Esophagus squamous epithelium (tissue), 4 donors: ENCODE measurements around the gene HMCES.

Source experiments
- POLR2A ChIP-seq, 4 donors: fragments of 450-650 bp; IDR thresholded peaks; one replicate each; pipeline ENCODE4 v1.6.1; 2017; ENCODE audit warnings: antibody characterized with exemption in 4 of 4, mild to moderate bottlenecking in 4 of 4, moderate library complexity in 3 of 4
- TF ChIP-seq, protein P1 (sequence below), 6 experiments: fragments of 450-650 bp in 4 of 6; fragments of 200-600 bp in 2 of 6; sonication (generic) in 2 of 6; IDR thresholded peaks; one replicate each; pipeline ENCODE4 v1.5.1; 2016 to 2019; ENCODE audit warnings: antibody characterized with exemption in 6 of 6, mild to moderate bottlenecking in 4 of 6, moderate library complexity in 4 of 6

DNA sequence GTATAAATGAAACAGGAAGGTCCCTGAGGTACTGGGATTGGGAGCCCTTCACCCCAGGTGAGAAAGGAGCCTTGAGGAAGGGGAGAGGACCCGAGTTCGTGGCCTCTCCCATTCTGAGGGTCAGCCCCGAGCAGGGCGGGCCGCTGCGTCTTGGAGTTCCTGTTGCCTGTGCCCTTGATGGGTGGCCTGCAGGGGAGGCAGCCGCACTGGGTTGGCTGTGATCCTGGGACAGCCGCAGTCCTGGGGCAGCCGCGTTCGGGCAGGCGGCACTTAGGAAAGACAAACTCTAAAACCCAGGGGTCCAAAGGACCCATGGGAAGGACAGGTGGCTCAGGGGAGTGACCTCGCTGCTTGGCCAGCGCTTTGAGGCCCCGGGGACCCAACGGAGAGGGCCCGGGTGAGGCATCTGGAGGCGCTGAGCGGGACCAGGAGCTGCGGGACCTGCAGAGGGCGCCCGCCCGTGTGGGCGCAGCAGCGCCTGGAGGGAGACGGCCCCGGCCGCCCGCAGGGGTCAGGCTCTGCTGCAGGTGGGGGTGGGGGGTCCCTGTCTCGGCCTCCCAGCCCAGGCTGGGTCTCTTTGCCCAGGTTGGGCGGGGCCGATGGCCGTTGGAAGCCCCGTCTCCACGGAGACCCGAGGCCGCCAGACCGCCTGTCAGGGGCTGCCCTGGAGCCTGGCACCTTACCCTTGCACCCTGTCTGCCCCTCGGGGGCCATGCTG is 65.1 kb downstream of the HMCES start:
- TF ChIP-seq POLR2A (IDR thresholded peaks at IDR 0.05), result no peak
- TF ChIP-seq, protein P1, sequence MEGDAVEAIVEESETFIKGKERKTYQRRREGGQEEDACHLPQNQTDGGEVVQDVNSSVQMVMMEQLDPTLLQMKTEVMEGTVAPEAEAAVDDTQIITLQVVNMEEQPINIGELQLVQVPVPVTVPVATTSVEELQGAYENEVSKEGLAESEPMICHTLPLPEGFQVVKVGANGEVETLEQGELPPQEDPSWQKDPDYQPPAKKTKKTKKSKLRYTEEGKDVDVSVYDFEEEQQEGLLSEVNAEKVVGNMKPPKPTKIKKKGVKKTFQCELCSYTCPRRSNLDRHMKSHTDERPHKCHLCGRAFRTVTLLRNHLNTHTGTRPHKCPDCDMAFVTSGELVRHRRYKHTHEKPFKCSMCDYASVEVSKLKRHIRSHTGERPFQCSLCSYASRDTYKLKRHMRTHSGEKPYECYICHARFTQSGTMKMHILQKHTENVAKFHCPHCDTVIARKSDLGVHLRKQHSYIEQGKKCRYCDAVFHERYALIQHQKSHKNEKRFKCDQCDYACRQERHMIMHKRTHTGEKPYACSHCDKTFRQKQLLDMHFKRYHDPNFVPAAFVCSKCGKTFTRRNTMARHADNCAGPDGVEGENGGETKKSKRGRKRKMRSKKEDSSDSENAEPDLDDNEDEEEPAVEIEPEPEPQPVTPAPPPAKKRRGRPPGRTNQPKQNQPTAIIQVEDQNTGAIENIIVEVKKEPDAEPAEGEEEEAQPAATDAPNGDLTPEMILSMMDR (IDR thresholded peaks at IDR 0.05), result peak in 5 of 6 experiments; percentile 25 to 62 (median 36)
